KBM-7 (cell line): ENCODE measurements around the gene FN1.

Experiments
- DNase-seq: peaks from one replicate; pipeline ENCODE4 v3.0.0-alpha.2; 2015
- in situ Hi-C: fragments of 300-500 bp; cut with MboI; formaldehyde crosslinking; loops from 2 replicates; pipeline ENCODE4 v1.14.3; 2020; ENCODE audit warnings: low sequenced_read_pairs, low pct_unique_long_range_greater_than_20kb, mixed read lengths

The FN1 gene

DNA sequence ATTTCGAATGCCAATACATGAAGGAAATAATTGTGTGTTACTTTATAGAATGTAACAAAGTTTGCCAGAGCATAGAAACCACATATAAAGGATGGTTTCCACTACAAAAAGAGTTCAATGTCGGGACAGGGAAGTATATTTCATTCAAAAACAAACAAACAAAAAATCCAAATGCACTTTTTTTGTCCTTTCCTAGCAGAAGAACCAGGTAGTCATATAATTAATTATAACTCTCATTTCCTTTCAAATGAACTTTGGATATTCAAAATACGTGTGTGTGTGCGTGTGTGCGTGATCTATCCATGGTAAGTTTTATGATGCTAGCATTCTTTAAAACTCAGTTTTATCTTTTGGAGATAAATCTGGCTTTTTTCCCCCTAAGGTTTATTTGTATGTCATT lies 8.3 kb downstream of the FN1 start:
- in situ Hi-C loops = no loop called here
- DNase-seq = no peak

DNA sequence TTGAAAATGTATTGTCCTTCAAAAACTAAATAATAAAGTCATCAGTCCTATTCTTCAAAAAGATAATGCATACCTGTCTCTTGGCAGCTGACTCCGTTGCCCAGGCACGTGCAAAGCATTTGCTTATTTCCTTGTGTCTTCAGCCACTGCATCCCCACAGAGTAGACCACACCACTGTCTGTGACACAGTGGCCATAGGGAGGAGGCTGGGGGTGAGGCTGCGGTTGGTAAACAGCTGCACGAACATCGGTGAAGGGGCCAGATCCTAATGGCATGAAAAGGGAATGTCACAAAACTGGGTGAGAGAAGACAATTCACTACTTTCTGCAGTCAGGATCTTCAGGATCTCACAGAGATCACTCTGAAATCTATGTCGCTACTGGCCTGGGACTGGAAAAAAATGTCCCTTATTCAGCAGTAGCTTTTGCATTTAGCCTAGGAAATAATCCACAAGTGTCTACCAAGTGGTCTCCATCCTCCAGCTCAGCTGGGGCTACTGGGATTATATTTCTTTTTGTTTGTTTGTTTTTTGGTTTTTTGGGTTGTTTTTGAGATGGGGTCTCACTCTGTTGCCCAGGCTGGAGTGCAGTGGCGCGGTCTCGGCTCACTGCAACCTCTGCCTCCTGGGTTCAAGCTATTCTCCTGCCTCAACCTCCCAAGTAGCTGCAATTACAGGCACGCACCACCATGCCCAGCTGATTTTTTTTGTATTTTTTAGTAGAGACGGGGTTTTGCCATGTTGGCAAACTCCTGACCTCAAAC lies 10.7 kb downstream of the FN1 start:
- in situ Hi-C loops = no loop called here
- no peak for DNase-seq

DNA sequence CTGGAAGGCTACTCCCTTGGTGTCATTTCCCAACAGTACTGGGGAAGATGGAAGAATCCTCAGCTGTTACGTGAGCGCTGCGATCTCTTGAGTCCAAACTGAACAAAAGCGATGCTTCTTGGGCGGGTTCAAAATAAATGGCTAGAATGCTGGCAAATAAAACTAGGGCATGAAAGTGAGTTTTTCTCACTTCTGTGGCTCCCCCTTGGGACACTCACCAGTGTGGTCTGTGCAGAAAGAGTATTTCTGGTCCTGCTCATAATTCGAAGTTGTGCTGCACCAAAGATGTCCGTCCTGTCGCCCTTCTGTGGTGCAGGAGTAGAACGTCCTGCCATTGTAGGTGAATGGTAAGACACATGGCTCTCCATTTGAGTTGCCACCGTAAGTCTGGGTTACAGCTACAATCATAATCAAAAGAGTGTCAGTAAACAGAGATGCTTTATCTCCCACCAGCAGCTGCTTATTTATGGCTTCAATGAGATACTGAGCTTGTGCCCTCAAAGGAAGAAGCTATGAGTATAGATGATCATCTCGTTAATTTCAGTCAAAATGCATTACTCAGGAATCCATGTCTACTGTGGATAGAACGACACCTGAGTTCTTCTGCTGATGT lies 11.8 kb downstream of the FN1 start:
- in situ Hi-C loops = no loop called here

DNA sequence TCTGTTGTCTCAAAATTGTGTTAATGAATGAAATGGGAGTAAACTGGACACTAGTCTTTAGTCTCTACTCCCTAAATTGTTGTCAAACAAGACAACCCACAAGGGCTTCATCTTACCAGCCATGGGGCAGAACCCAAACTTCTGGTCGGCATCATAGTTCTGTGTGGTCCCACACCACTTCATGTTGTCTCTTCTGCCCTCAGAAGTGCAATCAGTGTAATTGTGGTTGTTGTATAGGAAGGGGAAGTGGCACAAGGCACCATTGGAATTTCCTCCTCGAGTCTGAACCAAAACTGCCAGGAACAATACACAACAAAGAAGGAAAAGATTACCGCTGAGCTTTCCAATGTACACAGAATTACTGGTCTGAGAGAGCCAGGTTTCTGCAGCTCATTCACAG lies 12.6 kb downstream of the FN1 start:
- DNase-seq = no peak
- in situ Hi-C loops = no loop called here

More for the DNA sequence above, 11.8 kb downstream of the FN1 start:
- no peak for DNase-seq

GRCh38 chr2:215422676-215423075 lies 13.2 kb downstream of the FN1 start:
- in situ Hi-C loops = no loop called here
- no peak for DNase-seq

DNA sequence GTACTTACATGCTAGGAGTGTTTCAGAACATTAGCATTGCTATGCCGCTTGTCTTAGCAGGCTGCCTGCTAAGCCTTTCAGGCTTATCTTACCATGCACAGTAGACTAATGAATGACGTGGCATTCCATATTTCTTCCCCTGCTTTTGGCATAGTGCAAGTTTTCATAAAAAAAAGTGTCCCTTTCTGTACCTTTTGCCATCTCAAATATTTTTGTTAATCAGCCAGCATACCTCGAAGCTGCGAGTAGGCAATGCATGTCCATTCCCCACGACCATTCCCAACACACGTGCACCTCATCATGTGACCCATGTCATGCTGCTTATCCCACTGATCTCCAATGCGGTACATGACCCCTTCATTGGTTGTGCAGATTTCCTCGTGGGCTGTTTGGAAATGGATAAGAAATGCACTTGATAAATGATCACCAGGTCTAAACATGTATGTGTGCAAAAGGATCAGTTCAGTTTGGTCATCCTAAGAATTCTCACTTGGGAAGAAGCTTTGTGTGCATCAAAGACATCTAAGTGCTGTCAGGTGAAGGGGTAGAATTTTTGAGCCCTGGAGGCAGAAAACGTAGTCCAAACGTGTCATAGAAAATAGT lies 13.9 kb downstream of the FN1 start:
- no peak for DNase-seq
- in situ Hi-C loops = no loop called here

GRCh38 chr2:215420471-215420935 lies 15.4 kb downstream of the FN1 start:
- DNase-seq = no peak
- in situ Hi-C loops = no loop called here

GRCh38 chr2:215419769-215420470 lies 15.9 kb downstream of the FN1 start:
- DNase-seq = no peak
- in situ Hi-C loops = no loop called here

DNA sequence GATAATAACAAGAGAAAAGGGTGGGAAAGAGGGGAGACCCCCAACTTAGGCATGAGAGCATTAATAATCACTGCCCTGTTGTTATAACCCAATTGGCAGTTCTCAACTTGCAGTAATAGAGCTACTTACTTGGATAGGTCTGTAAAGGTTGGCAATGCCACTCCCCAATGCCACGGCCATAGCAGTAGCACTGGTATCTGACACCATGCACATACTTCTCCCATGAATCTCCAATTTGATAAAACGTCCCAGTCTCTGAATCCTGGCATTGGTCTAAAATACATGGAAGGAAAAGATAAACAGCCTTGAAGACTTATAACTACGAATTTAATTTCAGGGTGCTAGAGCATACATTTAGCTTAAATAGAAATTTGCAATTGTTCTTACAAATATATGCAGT lies 16.8 kb downstream of the FN1 start:
- in situ Hi-C loops = no loop called here
- DNase-seq = no peak

GRCh38 chr2:215418064-215418963 lies 17.6 kb downstream of the FN1 start:
- in situ Hi-C loops = no loop called here
- no peak for DNase-seq

DNA sequence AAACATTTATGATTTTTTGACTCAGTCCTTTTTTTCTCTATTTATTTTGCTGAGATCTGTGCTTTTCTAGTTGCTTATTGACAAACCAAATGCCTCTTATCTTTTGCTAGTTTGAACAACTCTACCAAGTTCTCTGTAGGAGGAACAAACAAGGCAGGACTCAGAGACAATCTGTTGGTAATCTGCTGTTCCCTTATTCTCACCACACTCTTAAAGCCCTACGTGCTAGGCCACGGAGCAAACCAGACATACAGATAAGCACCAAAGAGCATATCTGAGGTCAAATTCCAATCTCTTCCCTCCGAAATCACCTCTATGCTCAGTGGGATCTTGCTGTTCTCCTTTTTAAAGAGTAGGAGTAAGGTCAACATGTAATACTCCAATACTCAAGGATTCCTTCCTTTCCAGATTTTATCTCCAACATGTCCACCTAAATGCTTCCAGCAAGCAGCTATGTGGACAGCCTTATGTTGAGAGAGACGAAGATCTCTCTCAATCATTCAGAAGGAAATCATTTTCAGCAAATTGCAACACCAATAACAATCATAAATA lies 18.4 kb downstream of the FN1 start:
- in situ Hi-C loops = no loop called here
- no peak for DNase-seq

- DNase-seq = no peak
- in situ Hi-C loops = no loop called here
Measured at GRCh38 chr2:215416656-215417055, 19.2 kb downstream of the FN1 start.

GRCh38 chr2:215415820-215416577 lies 19.9 kb downstream of the FN1 start:
- in situ Hi-C loops = no loop called here
- DNase-seq = no peak

- in situ Hi-C loops = no loop called here
- DNase-seq = no peak
Measured at GRCh38 chr2:215415218-215415617, 20.6 kb downstream of the FN1 start.

DNA sequence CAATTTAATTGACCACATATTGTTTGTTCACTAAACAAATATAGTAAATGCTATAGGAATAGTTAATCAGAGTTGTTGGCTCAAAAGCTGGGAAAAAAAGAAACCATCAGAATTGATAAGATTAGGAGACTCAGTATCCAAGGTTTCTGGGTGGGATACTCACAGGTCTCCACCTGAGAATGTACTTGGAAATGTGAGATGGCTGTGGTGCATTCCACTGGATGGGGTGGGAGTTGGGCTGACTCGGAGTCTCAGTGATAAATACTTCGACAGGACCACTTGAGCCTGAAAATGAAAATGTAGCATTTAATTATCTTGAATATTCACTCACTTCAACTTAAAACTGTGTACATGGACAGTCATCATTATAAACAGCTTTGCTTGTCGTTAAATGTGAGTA lies 21.2 kb downstream of the FN1 start:
- in situ Hi-C loops = no loop called here
- DNase-seq = no peak

DNA sequence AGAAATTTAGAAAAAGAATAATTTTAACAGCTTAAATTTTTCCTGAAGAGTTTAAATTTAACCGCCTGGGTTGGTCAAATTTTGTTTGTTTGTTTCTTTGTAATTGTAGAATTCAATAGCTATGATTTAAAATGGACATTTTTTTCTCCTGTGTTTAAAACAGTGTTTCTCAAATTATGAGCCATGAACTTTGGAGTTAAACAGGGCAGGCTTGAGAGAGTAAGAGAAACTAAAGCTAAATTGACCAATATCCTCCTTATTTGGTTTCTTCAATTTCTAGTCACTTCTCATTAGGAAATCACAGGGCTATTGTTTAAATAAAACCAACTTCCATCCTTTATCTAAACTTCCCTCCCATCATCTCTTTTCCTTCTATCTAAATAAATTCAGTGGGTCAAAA lies 21.9 kb downstream of the FN1 start:
- in situ Hi-C loops = no loop called here
- DNase-seq = no peak

DNA sequence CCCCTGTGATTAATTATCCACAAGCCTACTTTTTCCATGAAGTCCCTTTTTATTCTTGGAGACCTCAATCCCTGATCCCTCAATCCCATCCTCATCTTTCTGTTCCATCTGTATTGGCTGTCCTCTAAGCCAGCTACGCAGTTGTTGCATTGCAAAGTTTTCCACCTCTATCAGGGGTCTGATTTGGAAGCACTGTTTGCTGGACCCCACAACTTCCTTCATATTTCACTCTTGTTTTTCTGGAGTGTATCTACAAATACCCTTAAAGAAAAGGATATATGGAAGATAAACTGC lies 22.4 kb downstream of the FN1 start:
- no peak for DNase-seq
- in situ Hi-C loops = no loop called here
